H1 (cell line): Measurements from ENCODE around the gene GPD1. TPM values are rescaled to one million over a fixed set of nuclear protein-coding genes. Genes with fewer than 3 reads are reported as not detected.

ENCODE experiments used
- CTCF ChIA-PET: fragments of 300-600 bp; sonication (Branson Sonifier 250); formaldehyde crosslinking; loops from one replicate; lab custom pipeline; 2021; ENCODE audit not compliant: partially characterized antibody; lab: Charles Lee
- POLR2A ChIA-PET: fragments of 300-600 bp; sonication (Branson Sonifier 250); formaldehyde crosslinking; loops from one replicate; lab custom pipeline; 2021; ENCODE audit warnings: inconsistent platforms; ENCODE audit not compliant: partially characterized antibody; lab: Charles Lee
- DNase-seq, 2 experiments: peaks; one replicate each; pipeline versions ENCODE4 v3.0.0 to v3.0.0-alpha.2; 2010 to 2022; ENCODE audit warnings: low spot score in 2 of 2, low read depth in 1 of 2, mixed read lengths in 1 of 2
- FAIRE-seq: peaks from 2 replicates; lab custom pipeline; 2011; peaks lifted over from hg19 to GRCh38; lab: Jason Lieb, UNC
- H2AFZ ChIP-seq: 2 replicates; pipeline ENCODE4 v1.8.1; 2012; ENCODE audit warnings: low read length, inconsistent platforms
- H2AK5ac ChIP-seq: 2 replicates; pipeline ENCODE4 v1.6.1; 2013; ENCODE audit warnings: low read depth, low read length
- H2BK120ac ChIP-seq: replicated peaks from 2 replicates; pipeline ENCODE3; 2013; ENCODE audit warnings: low read depth, low read length, inconsistent platforms
- H2BK12ac ChIP-seq: 2 replicates; pipeline ENCODE4 v1.6.1; 2013; ENCODE audit warnings: low read depth, low read length
- H2BK15ac ChIP-seq: 2 replicates; pipeline ENCODE4 v1.6.1; 2013; ENCODE audit warnings: low read length
- H2BK20ac ChIP-seq: 2 replicates; pipeline ENCODE4 v1.6.1; 2013; ENCODE audit warnings: low read length
- H2BK5ac ChIP-seq: 2 replicates; pipeline ENCODE4 v1.6.1; 2013; ENCODE audit warnings: low read depth, low read length
- H3K14ac ChIP-seq: 2 replicates; pipeline ENCODE4 v1.6.1; 2013; ENCODE audit warnings: inconsistent platforms; ENCODE audit not compliant: insufficient read length
- H3K18ac ChIP-seq: 2 replicates; pipeline ENCODE4 v1.6.1; 2013; ENCODE audit warnings: low read length; ENCODE audit errors: extremely low read depth
- H3K23ac ChIP-seq: 2 replicates; pipeline ENCODE4 v1.6.1; 2013; ENCODE audit warnings: inconsistent platforms; ENCODE audit not compliant: insufficient read length
- H3K23me2 ChIP-seq: 2 replicates; pipeline ENCODE4 v1.6.1; 2013; ENCODE audit warnings: low read depth, low read length
- H3K27ac ChIP-seq: 2 replicates; pipeline ENCODE4 v1.6.1; 2011; ENCODE audit warnings: low read depth, low read length, inconsistent platforms
- H3K27me3 ChIP-seq, 4 experiments: replicated peaks in 1 of 4; 1 replicate in 1 of 4; 2 replicates in 3 of 4; pipeline versions ENCODE4 v1.6.1 to v1.8.1; 2011 to 2013; ENCODE audit warnings: low read length in 3 of 4, mild to moderate bottlenecking in 3 of 4, inconsistent platforms in 2 of 4, mixed read lengths in 2 of 4, moderate library complexity in 1 of 4; ENCODE audit not compliant: control insufficient read depth in 3 of 4, insufficient read depth in 3 of 4; ENCODE audit errors: extremely low read depth in 1 of 4
- H3K36me3 ChIP-seq, 4 experiments: 2 replicates each; pipeline versions ENCODE4 v1.6.1 to v1.8.1; 2011 to 2013; ENCODE audit warnings: mild to moderate bottlenecking in 4 of 4, low read length in 3 of 4, moderate library complexity in 2 of 4, control low read depth in 1 of 4, inconsistent platforms in 1 of 4; ENCODE audit not compliant: insufficient read depth in 4 of 4, control insufficient read depth in 2 of 4
- H3K4ac ChIP-seq: replicated peaks from 2 replicates; pipeline ENCODE3; 2013; ENCODE audit warnings: low read length, low read depth, mixed read lengths, inconsistent platforms; ENCODE audit not compliant: insufficient read length
- H3K4me1 ChIP-seq, 4 experiments: replicated peaks in 1 of 4; 1 replicate in 1 of 4; 2 replicates in 3 of 4; pipeline versions ENCODE4 v1.6.1 to v1.8.1; 2011 to 2013; ENCODE audit warnings: low read length in 3 of 4, inconsistent platforms in 2 of 4, mixed read lengths in 1 of 4; ENCODE audit not compliant: insufficient read depth in 4 of 4, control insufficient read depth in 3 of 4
- H3K4me2 ChIP-seq, 2 experiments: 2 replicates each; pipeline versions ENCODE4 v1.6.1 to v1.8.1; 2011 to 2013; ENCODE audit warnings: low read depth in 2 of 2, low read length in 2 of 2, control low read depth in 1 of 2, inconsistent platforms in 1 of 2, mild to moderate bottlenecking in 1 of 2; ENCODE audit not compliant: insufficient read depth in 1 of 2
- H3K4me3 ChIP-seq, 4 experiments: fragments of 200-600, 300-600 bp in 1 of 4; sonication (generic), shearing (Covaris generic), sonication (Bioruptor Twin) in 1 of 4; 2 replicates each; pipeline versions ENCODE4 v1.5.1 to v1.8.1; 2011 to 2016; ENCODE audit warnings: low read length in 4 of 4, low read depth in 3 of 4, control low read depth in 2 of 4, inconsistent platforms in 2 of 4, mild to moderate bottlenecking in 2 of 4, mixed read lengths in 1 of 4, moderate library complexity in 1 of 4; ENCODE audit not compliant: insufficient read depth in 2 of 4; ENCODE audit errors: extremely low read depth in 1 of 4
- H3K56ac ChIP-seq: replicated peaks from 2 replicates; pipeline ENCODE3; 2013; ENCODE audit warnings: low read depth, mild to moderate bottlenecking, mixed read lengths, low read length, inconsistent platforms; ENCODE audit not compliant: insufficient read length
- H3K79me1 ChIP-seq: 2 replicates; pipeline ENCODE4 v1.6.1; 2013; ENCODE audit warnings: low read depth, low read length, control low read depth
- H3K79me2 ChIP-seq, 2 experiments: 2 replicates each; pipeline versions ENCODE4 v1.6.1 to v1.8.1; 2012 to 2013; ENCODE audit warnings: low read length in 2 of 2, mild to moderate bottlenecking in 2 of 2, inconsistent platforms in 1 of 2; ENCODE audit not compliant: insufficient read depth in 2 of 2, control insufficient read depth in 1 of 2
- H3K9ac ChIP-seq, 4 experiments: replicated peaks in 1 of 4; 1 replicate in 1 of 4; 2 replicates in 3 of 4; pipeline versions ENCODE4 v1.6.1 to v1.8.1; 2011 to 2013; ENCODE audit warnings: low read depth in 3 of 4, low read length in 3 of 4, control low read depth in 2 of 4, mild to moderate bottlenecking in 2 of 4, moderate library complexity in 2 of 4, inconsistent platforms in 1 of 4; ENCODE audit errors: extremely low read depth in 1 of 4
- H3K9me3 ChIP-seq, 2 experiments: 2 replicates each; pipeline versions ENCODE4 v1.6.1 to v1.8.1; 2012 to 2013; ENCODE audit warnings: mild to moderate bottlenecking in 2 of 2, moderate library complexity in 2 of 2, control low read depth in 1 of 2, inconsistent platforms in 1 of 2, low read depth in 1 of 2, low read length in 1 of 2, mixed read lengths in 1 of 2; ENCODE audit not compliant: insufficient read depth in 2 of 2
- H4K20me1 ChIP-seq, 2 experiments: replicated peaks in 1 of 2; 2 replicates each; pipeline versions ENCODE3 to v1.8.1; 2011 to 2013; ENCODE audit warnings: inconsistent platforms in 2 of 2, low read length in 2 of 2, mild to moderate bottlenecking in 1 of 2; ENCODE audit not compliant: insufficient read depth in 2 of 2, control insufficient read depth in 1 of 2
- H4K5ac ChIP-seq: 2 replicates; pipeline ENCODE4 v1.6.1; 2013; ENCODE audit warnings: low read length, low read depth, mixed read lengths, inconsistent platforms; ENCODE audit not compliant: insufficient read length
- H4K8ac ChIP-seq: 2 replicates; pipeline ENCODE4 v1.8.0; 2013; ENCODE audit warnings: mild to moderate bottlenecking, moderate library complexity, low read length, inconsistent platforms; ENCODE audit not compliant: insufficient read depth; ENCODE audit errors: extremely low read depth
- H4K91ac ChIP-seq: replicated peaks from 2 replicates; pipeline ENCODE3; 2013; ENCODE audit warnings: low read length, mixed read lengths, inconsistent platforms; ENCODE audit not compliant: insufficient read length
- EZH2 ChIP-seq: fragments of 200-600 bp; sonication (generic); IDR thresholded peaks from 2 replicates; pipeline ENCODE4 v1.7.1; 2012; ENCODE audit warnings: low read depth, mild to moderate bottlenecking, moderate library complexity, low read length, inconsistent platforms; ENCODE audit not compliant: severe bottlenecking
- KDM1A ChIP-seq: fragments of 200-600, 300-600 bp; sonication (generic); IDR thresholded peaks from 2 replicates; pipeline ENCODE4 v1.7.1; 2016; ENCODE audit warnings: mild to moderate bottlenecking, low read length, borderline replicate concordance
- PHF8 ChIP-seq: fragments of 200-600 bp; sonication (generic); conservative IDR thresholded peaks from 2 replicates; pipeline ENCODE4 v1.7.1; 2012; ENCODE audit warnings: low read depth, mild to moderate bottlenecking, inconsistent platforms, low read length, moderate library complexity
- POLR2AphosphoS5 ChIP-seq: IDR thresholded peaks from 2 replicates; pipeline ENCODE4 v1.6.1; 2011; ENCODE audit warnings: low read depth, low read length
- RFX5 ChIP-seq: IDR thresholded peaks from 2 replicates; pipeline ENCODE4 v1.6.1; 2011; ENCODE audit warnings: low read depth, low read length, improper control_type of control experiment, borderline replicate concordance
- RNF2 ChIP-seq: fragments of 200-900, 300-1000 bp; sonication (generic); IDR thresholded peaks from 2 replicates; pipeline ENCODE4 v1.7.1; 2016; ENCODE audit warnings: borderline replicate concordance, low read depth, mild to moderate bottlenecking, antibody characterized with exemption, low read length; ENCODE audit not compliant: poor library complexity, severe bottlenecking; ENCODE audit errors: missing control alignments
- RXRA ChIP-seq: IDR thresholded peaks from 2 replicates; pipeline ENCODE4 v1.6.1; 2011; ENCODE audit warnings: low read depth, mild to moderate bottlenecking, low read length, moderate library complexity; ENCODE audit not compliant: insufficient read depth
- WGBS, 2 experiments: shearing (Covaris generic) in 1 of 2; methylation state at CpG; one replicate each; pipeline versions ENCODE4 v1.1.6 to v1.1.7; 2013 to 2015; ENCODE audit warnings: low lambda C conversion rate in 2 of 2, mixed read lengths in 2 of 2, inconsistent platforms in 1 of 2, low coverage in 1 of 2, missing lambda C conversion rate in 1 of 2; ENCODE audit not compliant: insufficient replicate concordance in 2 of 2, insufficient coverage in 1 of 2, insufficient read length in 1 of 2; ENCODE audit errors: extremely low coverage in 1 of 2, missing lambda C conversion rate in 1 of 2; 5-methylcytosine and 5-hydroxymethylcytosine counted together
- polyA plus RNA-seq, 7 experiments: library from polyadenylated mRNA; depleted of rRNA in 3 of 7; stranded (reverse) in 5 of 7; unstranded in 2 of 7; fragments of >200 nt in 5 of 7; fragments of 200-250 nt in 2 of 7; gene quantifications; 1 replicate in 5 of 7; 2 replicates in 1 of 7; 4 replicates in 1 of 7; pipeline versions ENCODE4 v1.2.1 to v1.2.3, GENCODE V29; 2011 to 2013; ENCODE audit warnings: missing spikeins in 2 of 7, mixed read lengths in 2 of 7
- total RNA-seq: library from RNA; stranded (reverse); fragmentation: NEBNext Ultra II Directional; extraction: Animal tissue kit (Norgen Biotek cat#: 25700); gene quantifications from 2 replicates; pipeline ENCODE4 v1.2.1, GENCODE V29; 2021
- TF ChIP-seq, protein P1 (sequence below): IDR thresholded peaks from 2 replicates; pipeline ENCODE4 v1.6.1; 2011; ENCODE audit warnings: low read depth, mild to moderate bottlenecking, low read length; ENCODE audit not compliant: insufficient read depth
- TF ChIP-seq, protein P2 (sequence below): IDR thresholded peaks from 2 replicates; pipeline ENCODE4 v1.6.1; 2012; ENCODE audit warnings: inconsistent platforms

The GPD1 gene
- total and polyA plus RNA-seq, 2 of the 8 experiments (the other 6 are each of a cell fraction or from before 2014, with no cell fraction given) = 0.45 to 0.74 TPM

DNA sequence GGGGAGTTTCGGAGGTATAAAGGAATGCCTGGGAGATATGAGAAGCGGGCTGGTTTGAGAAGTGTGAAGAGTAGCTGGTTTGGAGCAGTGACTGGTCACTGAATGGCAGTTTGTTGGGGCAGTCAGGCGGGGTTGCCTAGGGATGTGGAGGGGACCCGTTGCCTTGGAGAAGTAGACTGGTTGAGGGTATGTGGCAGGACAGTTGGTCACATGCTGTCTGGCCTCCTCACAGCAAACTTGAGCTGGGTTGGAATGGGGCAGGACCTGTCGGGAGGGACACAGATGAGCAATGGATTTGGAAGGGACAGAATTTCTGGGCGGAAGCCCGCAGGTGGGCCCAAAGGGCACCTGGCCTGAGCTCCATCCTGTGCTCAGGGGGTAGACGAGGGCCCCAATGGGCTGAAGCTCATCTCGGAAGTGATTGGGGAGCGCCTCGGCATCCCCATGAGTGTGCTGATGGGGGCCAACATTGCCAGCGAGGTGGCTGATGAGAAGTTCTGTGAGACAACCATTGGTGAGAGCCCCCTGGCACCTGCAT, 2.2 kb downstream of the GPD1 start:
- no peaks in the 10 kb centered on the region for H3K79me2 ChIP-seq
- no peak overlapping the region for H4K91ac ChIP-seq
- no peak overlapping the region for H2BK120ac ChIP-seq
- no peak overlapping the region for H2BK20ac ChIP-seq
- H3K4ac ChIP-seq = no peak overlapping the region
- H3K23ac ChIP-seq = no peak overlapping the region
- H3K79me1 ChIP-seq = no peaks in the 10 kb centered on the region
- H2AK5ac ChIP-seq = no peak overlapping the region
- H3K9me3 ChIP-seq = no peaks in the 10 kb centered on the region
- no peak overlapping the region for H3K27ac ChIP-seq
- H4K8ac ChIP-seq = peak overlapping the region; percentile 19; the same call in 1 of the 2 replicates
- 90% methylated on average over 12 of the region's 12 CpGs; no CpG with 5 or more reads in 1 of the 2 experiments for WGBS, 2 experiments
- H4K20me1 ChIP-seq = no peaks in the 10 kb centered on the region
- no peak overlapping the region for H3K18ac ChIP-seq
- H4K5ac ChIP-seq = no peak overlapping the region
- H3K14ac ChIP-seq = no peak overlapping the region
- H3K4me1 ChIP-seq = peaks cover 13 to 20% (median 16%) of the 10 kb centered on the region in 4 experiments
- H3K4me2 ChIP-seq = no peak overlapping the region
- H3K27me3 ChIP-seq = no peaks in the 10 kb centered on the region
- no peak overlapping the region for H3K56ac ChIP-seq
- POLR2A ChIA-PET = interaction anchor here (1.0 to 27.1 kb wide), 2 partner anchors 13 to 21 kb away, joined by 3 to 457 read pairs; partner anchors contain the start of genes GPD1 and SMARCD1
- H2BK15ac ChIP-seq = no peak overlapping the region
- no peak overlapping the region for H3K4me3 ChIP-seq
- H3K23me2 ChIP-seq = no peaks in the 10 kb centered on the region
- no peak overlapping the region for H2BK12ac ChIP-seq
- peaks cover 0 to 8% (median 0%) of the 10 kb centered on the region in 4 experiments; a peak in 1 of 8 replicates for H3K36me3 ChIP-seq
- H3K9ac ChIP-seq = no peak overlapping the region
- CTCF ChIA-PET = interaction anchor here (1.0 to 32.9 kb wide), 4 partner anchors 20 to 208 kb away, joined by 3 to 625 read pairs (median 70); partner anchors contain the start of genes CERS5 and SMARCD1
- H2BK5ac ChIP-seq = no peak overlapping the region
- no peak for DNase-seq
- no peak overlapping the region for H2AFZ ChIP-seq
- no peak for FAIRE-seq
- TF ChIP-seq, protein P1, sequence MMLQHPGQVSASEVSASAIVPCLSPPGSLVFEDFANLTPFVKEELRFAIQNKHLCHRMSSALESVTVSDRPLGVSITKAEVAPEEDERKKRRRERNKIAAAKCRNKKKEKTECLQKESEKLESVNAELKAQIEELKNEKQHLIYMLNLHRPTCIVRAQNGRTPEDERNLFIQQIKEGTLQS = no peak
- TF ChIP-seq RNF2 (no peak), PHF8 (no peak), RXRA (no peak), RFX5 (no peak), KDM1A (no peak), EZH2 (no peak), POLR2AphosphoS5 (no peak)
- TF ChIP-seq, protein P2, sequence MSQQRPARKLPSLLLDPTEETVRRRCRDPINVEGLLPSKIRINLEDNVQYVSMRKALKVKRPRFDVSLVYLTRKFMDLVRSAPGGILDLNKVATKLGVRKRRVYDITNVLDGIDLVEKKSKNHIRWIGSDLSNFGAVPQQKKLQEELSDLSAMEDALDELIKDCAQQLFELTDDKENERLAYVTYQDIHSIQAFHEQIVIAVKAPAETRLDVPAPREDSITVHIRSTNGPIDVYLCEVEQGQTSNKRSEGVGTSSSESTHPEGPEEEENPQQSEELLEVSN = no peak
